Lung (tissue), 12 donors: ENCODE data around the gene P3H2. TPM values are rescaled to one million over a fixed set of nuclear protein-coding genes. Genes with fewer than 3 reads are reported as not detected.

ENCODE experiments used
- ATAC-seq: fragments of 200-7000 bp; cut with Tn5 transposase; one replicate; pipeline ENCODE4 v1.9.1; 2020; ENCODE audit warnings: moderate number of reproducible peaks; ENCODE audit not compliant: insufficient read depth, low FRiP score
- DNase-seq, 3 donors: peaks; one replicate each; pipeline ENCODE4 v3.0.0-alpha.2; 2013 to 2017
- H3K27ac ChIP-seq, 2 donors: one replicate each; pipeline ENCODE4 v1.5.1; 2013; ENCODE audit warnings: mild to moderate bottlenecking in 2 of 2, moderate library complexity in 2 of 2, control low read depth in 1 of 2, inconsistent platforms in 1 of 2, low read depth in 1 of 2, low read length in 1 of 2
- H3K27me3 ChIP-seq, 3 donors: one replicate each; pipeline ENCODE4 v1.5.1; 2013; ENCODE audit warnings: low read length in 2 of 3; ENCODE audit not compliant: control insufficient read depth in 3 of 3, insufficient read depth in 3 of 3
- H3K36me3 ChIP-seq, 4 donors: one replicate each; pipeline ENCODE4 v1.5.1; 2013; ENCODE audit warnings: low read length in 4 of 4, mild to moderate bottlenecking in 1 of 4, moderate library complexity in 1 of 4; ENCODE audit not compliant: control insufficient read depth in 4 of 4, insufficient read depth in 4 of 4
- H3K4me1 ChIP-seq, 5 donors: one replicate each; pipeline ENCODE4 v1.5.1; 2013; ENCODE audit warnings: low read length in 5 of 5, mild to moderate bottlenecking in 2 of 5, moderate library complexity in 1 of 5; ENCODE audit not compliant: control insufficient read depth in 5 of 5, insufficient read depth in 5 of 5
- H3K4me3 ChIP-seq: one replicate; pipeline ENCODE4 v1.5.1; 2013; ENCODE audit warnings: mild to moderate bottlenecking, control low read depth, moderate library complexity
- H3K9ac ChIP-seq, 2 donors: one replicate each; pipeline ENCODE4 v1.5.1; 2013; ENCODE audit warnings: low read length in 2 of 2, control low read depth in 1 of 2; ENCODE audit not compliant: insufficient read depth in 1 of 2
- H3K9me3 ChIP-seq, 4 donors: one replicate each; pipeline ENCODE4 v1.5.1; 2013; ENCODE audit warnings: low read length in 3 of 4, mild to moderate bottlenecking in 1 of 4, moderate library complexity in 1 of 4; ENCODE audit not compliant: control insufficient read depth in 4 of 4, insufficient read depth in 3 of 4
- WGBS, 2 donors: extraction: QIAGEN DNeasy Blood & Tissue Kit; methylation state at CpG; one replicate each; pipeline ENCODE4 v1.1.7; 2013; 5-methylcytosine and 5-hydroxymethylcytosine counted together
- polyA plus RNA-seq, 2 donors: library from polyadenylated mRNA; stranded (reverse); fragments of 200-250 nt; gene quantifications; one replicate each; pipeline ENCODE4 v1.2.1, GENCODE V29; 2013
- total RNA-seq, 2 donors: library from RNA; depleted of rRNA in 1 of 2; stranded (reverse); fragments of >200 nt in 1 of 2; gene quantifications; one replicate each; pipeline ENCODE4 v1.2.1, GENCODE V29; 2014 to 2021
- TF ChIP-seq, protein P1 (sequence below): IDR thresholded peaks from 2 replicates; pipeline ENCODE4 v1.5.1; 2012; ENCODE audit warnings: mild to moderate bottlenecking; ENCODE audit errors: control extremely low read depth, extremely low read depth
- donor health status: control.
- donor health status: control.
- donor health status: Bipolar disorder and iron deficiency.
- donor health status: healthy.
- donor health status: DM: yes; HTN: yes; CAD: no.

Gene P3H2
- total and polyA plus RNA-seq, 4 donors = 18.6 to 59.9 (median 40.6) TPM

DNA sequence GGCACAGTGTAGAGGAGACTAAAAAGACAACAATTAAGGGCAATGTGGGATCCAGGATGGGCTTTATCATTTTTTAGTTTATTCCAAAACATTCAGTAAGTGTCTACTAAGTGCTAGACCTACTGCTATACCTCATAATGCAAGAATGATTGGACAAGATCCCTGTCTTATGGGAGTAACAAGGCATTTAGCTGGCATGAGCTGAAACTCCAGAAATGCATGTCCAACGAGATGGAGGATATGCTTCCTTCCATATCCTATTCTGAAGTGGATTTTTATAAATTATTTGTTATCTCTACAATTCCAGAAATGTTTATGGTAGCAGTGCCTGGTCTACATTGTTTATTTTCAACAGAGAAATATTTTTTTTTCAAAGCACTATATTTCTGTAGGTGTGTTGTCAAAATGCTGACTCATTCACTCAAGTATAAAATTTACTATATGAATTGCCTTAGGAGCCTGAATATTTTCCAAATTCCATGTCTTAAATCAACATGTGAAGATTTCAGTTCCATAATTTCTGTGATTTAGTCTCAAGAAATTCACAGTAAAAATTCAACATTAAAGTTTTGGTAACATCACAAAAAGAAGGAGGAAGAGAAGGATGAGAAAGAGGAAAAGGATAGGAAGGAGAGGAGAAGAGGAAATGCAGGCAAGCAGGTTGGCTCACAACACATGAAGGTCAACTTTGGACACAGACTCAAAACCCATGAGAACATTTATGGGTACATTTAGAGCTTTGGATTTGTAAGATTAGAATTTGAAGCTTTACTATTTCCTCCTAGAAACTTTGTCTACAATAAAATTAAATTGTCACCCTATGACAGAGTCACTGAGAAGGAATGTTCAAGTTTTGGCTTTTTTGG lies 88.6 kb downstream of the P3H2 start:
- ATAC-seq (no peak), DNase-seq (no peak)
- TF ChIP-seq, protein P1, sequence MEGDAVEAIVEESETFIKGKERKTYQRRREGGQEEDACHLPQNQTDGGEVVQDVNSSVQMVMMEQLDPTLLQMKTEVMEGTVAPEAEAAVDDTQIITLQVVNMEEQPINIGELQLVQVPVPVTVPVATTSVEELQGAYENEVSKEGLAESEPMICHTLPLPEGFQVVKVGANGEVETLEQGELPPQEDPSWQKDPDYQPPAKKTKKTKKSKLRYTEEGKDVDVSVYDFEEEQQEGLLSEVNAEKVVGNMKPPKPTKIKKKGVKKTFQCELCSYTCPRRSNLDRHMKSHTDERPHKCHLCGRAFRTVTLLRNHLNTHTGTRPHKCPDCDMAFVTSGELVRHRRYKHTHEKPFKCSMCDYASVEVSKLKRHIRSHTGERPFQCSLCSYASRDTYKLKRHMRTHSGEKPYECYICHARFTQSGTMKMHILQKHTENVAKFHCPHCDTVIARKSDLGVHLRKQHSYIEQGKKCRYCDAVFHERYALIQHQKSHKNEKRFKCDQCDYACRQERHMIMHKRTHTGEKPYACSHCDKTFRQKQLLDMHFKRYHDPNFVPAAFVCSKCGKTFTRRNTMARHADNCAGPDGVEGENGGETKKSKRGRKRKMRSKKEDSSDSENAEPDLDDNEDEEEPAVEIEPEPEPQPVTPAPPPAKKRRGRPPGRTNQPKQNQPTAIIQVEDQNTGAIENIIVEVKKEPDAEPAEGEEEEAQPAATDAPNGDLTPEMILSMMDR = no peak
- Histone ChIP-seq H3K9ac (no peak overlapping the region), H3K36me3 (no peaks in the 10 kb centered on the region), H3K4me1 (no peaks in the 10 kb centered on the region), H3K4me3 (no peak overlapping the region), H3K27ac (no peak overlapping the region), H3K27me3 (no peaks in the 10 kb centered on the region), H3K9me3 (peaks cover 0 to 2% (median 0%) of the 10 kb centered on the region in 4 donors)
- WGBS, 2 donors = 28 to 50% methylated on average over 1 of the region's 1 CpG

DNA sequence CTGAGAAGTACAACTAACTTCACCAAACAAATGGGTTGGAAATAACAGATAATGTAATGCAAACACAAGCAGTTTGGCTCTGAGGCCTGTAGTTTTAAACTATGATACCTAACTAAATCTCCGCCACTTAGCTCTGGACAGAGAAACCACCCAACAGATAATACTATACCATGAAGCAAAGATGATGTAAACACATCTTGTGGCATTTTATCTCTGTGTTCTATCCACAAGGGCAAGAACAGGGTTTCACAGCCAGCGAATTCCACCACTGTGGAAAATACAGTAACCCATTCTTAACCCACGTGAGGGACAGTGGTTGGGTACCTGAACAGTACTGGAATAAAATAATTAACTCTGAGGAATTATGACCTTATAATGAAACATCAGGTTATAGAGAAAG lies 93.6 kb downstream of the P3H2 start:
- 93% methylated on average over 3 of the region's 3 CpGs for WGBS, 2 donors
- no peak overlapping the region for H3K27ac ChIP-seq
- no peaks in the 10 kb centered on the region for H3K27me3 ChIP-seq
- DNase-seq (no peak), ATAC-seq (no peak)
- TF ChIP-seq, protein P1 = no peak
- H3K4me3 ChIP-seq = no peak overlapping the region
- no peaks in the 10 kb centered on the region for H3K9me3 ChIP-seq
- H3K4me1 ChIP-seq = no peaks in the 10 kb centered on the region
- no peak overlapping the region for H3K9ac ChIP-seq
- H3K36me3 ChIP-seq = no peaks in the 10 kb centered on the region

DNA sequence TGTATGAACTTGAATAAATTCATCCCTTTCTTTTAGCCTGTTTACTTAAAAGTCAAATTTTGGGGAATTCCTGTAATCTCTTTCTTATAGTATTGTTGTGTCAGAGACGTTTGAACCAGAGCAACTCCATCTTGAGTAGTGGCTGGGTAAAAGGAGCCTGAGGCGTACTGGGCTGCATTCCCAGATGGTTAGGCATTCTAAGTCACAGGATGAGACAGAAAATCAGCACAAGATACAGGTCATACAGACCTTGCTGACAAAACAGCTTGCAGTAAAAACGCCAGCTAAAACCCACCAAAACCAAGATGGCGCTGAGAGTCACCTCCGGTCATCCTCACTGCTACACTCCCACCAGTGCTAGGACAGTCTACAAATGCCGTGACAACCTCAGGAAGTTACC lies 94.5 kb downstream of the P3H2 start:
- H3K4me3 ChIP-seq = no peak overlapping the region
- TF ChIP-seq, protein P1 = no peak
- H3K9me3 ChIP-seq = no peaks in the 10 kb centered on the region
- H3K27me3 ChIP-seq = no peaks in the 10 kb centered on the region
- no peaks in the 10 kb centered on the region for H3K36me3 ChIP-seq
- no peak overlapping the region for H3K9ac ChIP-seq
- no peaks in the 10 kb centered on the region for H3K4me1 ChIP-seq
- H3K27ac ChIP-seq = no peak overlapping the region
- 88 to 92% methylated on average over 6 of the region's 6 CpGs for WGBS, 2 donors
- ATAC-seq (no peak), DNase-seq (no peak)

DNA sequence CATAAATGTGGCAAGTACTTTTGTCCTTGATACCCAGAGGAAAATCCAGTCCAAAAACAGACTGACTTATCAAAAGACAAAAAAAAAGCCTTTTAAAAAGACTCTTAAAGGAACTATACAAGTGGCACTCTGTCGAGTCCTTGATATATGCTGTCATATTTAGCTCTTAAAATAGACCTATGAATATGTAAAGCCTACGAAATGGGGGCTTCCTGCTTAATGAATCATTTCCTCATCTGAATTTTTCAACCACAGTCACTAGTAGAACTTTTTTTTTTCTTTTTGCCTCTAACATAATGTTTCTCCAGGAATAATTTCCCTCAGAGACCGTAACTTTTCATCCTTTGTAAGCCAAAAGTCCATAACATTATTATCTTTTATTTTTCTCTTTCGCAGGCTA lies 95.8 kb downstream of the P3H2 start:
- Histone ChIP-seq H3K36me3 (no peaks in the 10 kb centered on the region), H3K9me3 (no peaks in the 10 kb centered on the region), H3K4me3 (no peak overlapping the region), H3K9ac (no peak overlapping the region), H3K27me3 (no peaks in the 10 kb centered on the region), H3K27ac (no peak overlapping the region), H3K4me1 (no peaks in the 10 kb centered on the region)
- 49 to 50% methylated on average over 4 of the region's 4 CpGs for WGBS, 2 donors
- TF ChIP-seq, protein P1 = no peak
- no peak for DNase-seq
- no peak for ATAC-seq
